ENCODE data around the gene PDE9A. TPM values are rescaled to one million over a fixed set of nuclear protein-coding genes. Genes with fewer than 3 reads are reported as not detected.
A peak's percentile ranks its signal among the peaks of the same experiment; 100 is the strongest.

PDE9A gene
- total RNA-seq, 1 donor from 2014 or later: 1.6 TPM

DNA sequence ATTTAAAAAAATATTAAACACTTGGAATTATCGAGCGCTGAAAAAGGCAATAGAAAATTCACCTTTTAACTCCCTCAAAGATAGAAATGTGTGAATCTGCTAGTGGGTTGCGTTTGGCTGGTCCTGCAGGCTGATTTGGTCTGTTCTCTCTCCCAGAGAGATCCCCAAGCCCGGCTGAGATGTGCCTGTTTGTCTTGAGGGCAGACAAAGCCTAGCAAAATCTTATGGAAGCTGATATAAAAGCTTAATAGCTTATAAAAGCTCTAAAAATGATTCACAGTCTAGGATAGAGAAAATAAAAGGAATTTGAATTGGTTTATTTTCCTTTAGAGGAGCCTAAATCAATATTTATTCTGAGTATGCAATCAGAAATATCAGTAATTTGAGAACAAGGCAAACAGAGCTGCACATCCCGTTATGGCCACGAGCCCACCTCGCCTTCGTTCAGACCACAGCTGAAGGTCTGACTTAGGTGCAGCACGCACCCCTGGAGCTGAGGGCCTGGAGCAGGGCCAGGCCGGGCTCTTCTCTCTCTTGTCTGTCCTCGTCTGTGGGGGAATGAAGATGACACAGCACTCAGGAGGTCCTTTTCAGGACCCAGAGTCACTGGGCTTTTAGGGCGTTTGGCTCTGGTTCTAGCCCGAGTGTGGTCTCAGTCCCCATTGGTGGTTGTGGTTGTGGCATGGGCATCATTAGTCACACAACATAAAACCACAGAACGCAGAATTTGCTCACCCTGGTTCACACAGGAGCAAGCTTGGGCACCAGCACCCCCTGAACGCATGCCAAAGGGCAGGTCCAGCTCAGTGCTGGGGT is 18.6 kb downstream of the PDE9A start:
- DNase-seq (ENCODE audit: low read depth): peak; percentile 57
- TF ChIP-seq, protein P1, sequence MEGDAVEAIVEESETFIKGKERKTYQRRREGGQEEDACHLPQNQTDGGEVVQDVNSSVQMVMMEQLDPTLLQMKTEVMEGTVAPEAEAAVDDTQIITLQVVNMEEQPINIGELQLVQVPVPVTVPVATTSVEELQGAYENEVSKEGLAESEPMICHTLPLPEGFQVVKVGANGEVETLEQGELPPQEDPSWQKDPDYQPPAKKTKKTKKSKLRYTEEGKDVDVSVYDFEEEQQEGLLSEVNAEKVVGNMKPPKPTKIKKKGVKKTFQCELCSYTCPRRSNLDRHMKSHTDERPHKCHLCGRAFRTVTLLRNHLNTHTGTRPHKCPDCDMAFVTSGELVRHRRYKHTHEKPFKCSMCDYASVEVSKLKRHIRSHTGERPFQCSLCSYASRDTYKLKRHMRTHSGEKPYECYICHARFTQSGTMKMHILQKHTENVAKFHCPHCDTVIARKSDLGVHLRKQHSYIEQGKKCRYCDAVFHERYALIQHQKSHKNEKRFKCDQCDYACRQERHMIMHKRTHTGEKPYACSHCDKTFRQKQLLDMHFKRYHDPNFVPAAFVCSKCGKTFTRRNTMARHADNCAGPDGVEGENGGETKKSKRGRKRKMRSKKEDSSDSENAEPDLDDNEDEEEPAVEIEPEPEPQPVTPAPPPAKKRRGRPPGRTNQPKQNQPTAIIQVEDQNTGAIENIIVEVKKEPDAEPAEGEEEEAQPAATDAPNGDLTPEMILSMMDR (IDR thresholded peaks at IDR 0.05; ENCODE audit: insufficient read depth, low read length, severe bottlenecking): no peak
- peaks cover 1% of the 10 kb centered on the region for H3K27me3 ChIP-seq (ENCODE audit: control insufficient read depth, insufficient read depth, low read length)
- no peak overlapping the region for H3K4me3 ChIP-seq (ENCODE audit: low read depth, low read length)
- no peaks in the 10 kb centered on the region for H3K36me3 ChIP-seq (ENCODE audit: control insufficient read depth, insufficient read depth, low read length)
- peak; percentile 50 for FAIRE-seq

DNA sequence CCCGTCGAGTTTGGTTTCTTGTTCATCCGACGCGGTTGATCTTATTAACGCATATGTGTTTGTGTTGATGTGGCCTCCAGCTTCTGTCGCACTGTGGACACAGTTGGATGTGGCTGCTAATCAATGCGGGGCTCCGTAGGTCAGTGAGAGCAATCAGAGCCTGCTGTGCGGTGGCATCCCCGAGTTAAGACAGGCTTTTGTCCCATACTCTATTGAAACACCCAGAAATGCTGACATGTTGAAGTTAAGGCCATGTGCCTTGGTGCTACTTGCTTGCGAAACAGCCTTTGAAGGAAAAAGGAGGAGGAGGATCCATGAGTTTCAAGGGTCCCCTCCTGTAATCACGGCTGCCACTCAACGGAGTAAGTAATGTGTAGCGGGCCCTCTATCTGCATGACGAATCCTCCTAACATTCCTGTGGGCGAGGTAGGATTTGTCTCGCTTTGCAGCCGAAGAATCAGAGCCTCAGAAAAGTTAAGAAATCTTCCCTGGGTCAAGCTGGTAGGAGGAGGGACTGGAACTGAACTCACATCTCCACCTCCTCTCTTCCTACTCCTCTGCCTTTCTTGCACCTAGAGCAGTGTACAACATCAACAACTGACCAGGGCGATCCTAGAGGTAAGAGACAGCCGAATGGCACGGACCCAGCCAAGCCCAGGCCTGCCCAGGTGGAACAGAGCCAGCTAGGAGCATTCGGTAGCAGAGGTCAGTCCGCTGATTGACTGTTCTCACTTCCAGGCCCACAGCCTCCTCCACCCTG is 19.5 kb downstream of the PDE9A start:
- peaks cover 2% of the 10 kb centered on the region for H3K27me3 ChIP-seq (ENCODE audit: control insufficient read depth, insufficient read depth, low read length)
- no peaks in the 10 kb centered on the region for H3K36me3 ChIP-seq (ENCODE audit: control insufficient read depth, insufficient read depth, low read length)
- peak; percentile 78 for DNase-seq (ENCODE audit: low read depth)
- H3K4me3 ChIP-seq (ENCODE audit: low read depth, low read length): no peak overlapping the region
- TF ChIP-seq, protein P1 (IDR thresholded peaks at IDR 0.05; ENCODE audit: insufficient read depth, low read length, severe bottlenecking): no peak
- peak; percentile 98 for FAIRE-seq

DNA sequence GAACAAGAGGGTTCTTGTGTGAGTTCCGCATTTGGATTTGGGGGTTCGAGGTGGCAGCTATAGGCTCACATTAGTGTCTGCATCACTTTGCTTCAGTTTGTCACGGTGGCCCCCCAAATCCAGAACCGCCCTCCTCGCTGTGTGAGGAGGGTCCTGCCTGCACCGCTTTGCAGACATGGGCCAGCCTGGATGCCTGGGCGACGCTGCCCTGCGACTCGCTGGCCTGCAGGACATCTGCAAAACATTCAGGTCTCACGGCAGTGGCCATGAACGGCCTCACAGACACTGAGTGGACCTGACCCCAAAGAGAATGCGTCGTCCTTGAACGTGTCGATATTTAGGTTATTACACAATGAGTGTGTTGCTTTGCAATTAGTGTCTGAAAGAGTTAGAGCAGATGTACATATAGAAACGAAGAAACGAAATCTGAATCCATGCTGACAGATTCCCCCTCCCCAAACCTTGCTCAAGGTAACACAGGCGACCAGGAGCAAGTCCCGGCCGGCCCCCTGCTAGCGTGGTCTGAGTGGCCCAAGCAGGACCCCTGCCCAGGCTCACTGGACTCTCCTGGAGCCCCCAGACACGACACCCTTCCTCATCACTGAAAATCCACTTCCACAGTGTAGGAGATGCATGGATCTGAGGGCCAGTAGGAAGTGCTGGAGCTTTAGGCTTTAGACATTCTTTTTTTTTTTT is 20.4 kb downstream of the PDE9A start:
- FAIRE-seq: no peak
- TF ChIP-seq, protein P1 (IDR thresholded peaks at IDR 0.05; ENCODE audit: insufficient read depth, low read length, severe bottlenecking): no peak

DNA sequence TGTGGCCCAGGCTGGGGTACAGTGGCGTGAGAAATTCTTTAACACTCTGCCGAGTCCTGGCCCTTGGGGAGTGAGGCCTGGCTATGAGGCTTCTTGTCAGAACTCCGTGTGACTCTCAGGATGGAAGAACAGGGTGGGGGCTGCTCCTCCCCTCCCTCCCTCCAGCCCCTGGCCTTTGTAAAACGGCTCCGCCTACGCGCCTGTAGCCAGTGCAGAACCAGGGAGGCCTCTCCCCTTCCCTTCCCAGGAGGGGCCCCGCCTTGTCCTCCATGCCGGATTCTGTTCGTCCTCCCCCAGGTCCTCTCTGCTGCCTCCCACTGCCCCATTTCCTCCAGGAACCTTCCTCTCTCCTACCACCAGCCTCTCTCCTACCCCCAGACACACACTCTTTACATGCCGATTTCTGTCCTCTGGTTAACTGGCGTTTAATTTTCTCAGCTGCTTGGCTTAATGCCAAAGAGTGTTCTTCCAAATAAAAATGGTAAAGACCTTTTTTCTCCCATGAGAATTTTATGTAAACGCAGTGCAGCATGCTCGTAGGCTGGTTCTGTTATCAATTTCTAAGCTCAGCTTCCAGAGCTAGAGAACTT is 21.0 kb downstream of the PDE9A start:
- FAIRE-seq: no peak
- peaks cover 8% of the 10 kb centered on the region for H3K27me3 ChIP-seq (ENCODE audit: control insufficient read depth, insufficient read depth, low read length)
- TF ChIP-seq, protein P1 (IDR thresholded peaks at IDR 0.05; ENCODE audit: insufficient read depth, low read length, severe bottlenecking): no peak
- no peak overlapping the region for H3K4me3 ChIP-seq (ENCODE audit: low read depth, low read length)
- no peak for DNase-seq (ENCODE audit: low read depth)
- no peaks in the 10 kb centered on the region for H3K36me3 ChIP-seq (ENCODE audit: control insufficient read depth, insufficient read depth, low read length)

More for the DNA sequence above, 20.4 kb downstream of the PDE9A start:
- no peak overlapping the region for H3K4me3 ChIP-seq (ENCODE audit: low read depth, low read length)
- no peaks in the 10 kb centered on the region for H3K36me3 ChIP-seq (ENCODE audit: control insufficient read depth, insufficient read depth, low read length)
- peaks cover 5% of the 10 kb centered on the region for H3K27me3 ChIP-seq (ENCODE audit: control insufficient read depth, insufficient read depth, low read length)
- DNase-seq (ENCODE audit: low read depth): no peak

DNA sequence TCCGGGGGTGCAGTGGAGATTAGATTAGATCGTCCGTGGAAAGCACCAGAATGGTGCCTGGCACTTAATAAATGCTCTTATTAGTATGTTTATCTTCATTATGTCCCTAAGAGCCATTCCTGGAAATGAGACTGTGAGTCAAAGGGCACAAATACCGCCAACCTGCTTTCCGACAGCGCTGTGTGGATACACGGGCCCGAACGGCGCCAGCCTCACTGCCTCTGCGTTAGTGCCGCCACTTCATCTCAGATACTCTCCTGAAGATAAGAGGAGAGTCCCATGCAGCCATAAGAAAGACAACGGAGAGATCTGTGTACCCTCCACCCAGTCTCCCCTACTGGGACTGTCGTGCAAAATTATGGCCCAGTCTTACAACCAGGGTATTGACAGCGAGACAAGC is 22.0 kb downstream of the PDE9A start:
- no peak for FAIRE-seq
- no peak overlapping the region for H3K4me3 ChIP-seq (ENCODE audit: low read depth, low read length)
- H3K36me3 ChIP-seq (ENCODE audit: control insufficient read depth, insufficient read depth, low read length): no peaks in the 10 kb centered on the region
- TF ChIP-seq, protein P1 (IDR thresholded peaks at IDR 0.05; ENCODE audit: insufficient read depth, low read length, severe bottlenecking): no peak
- DNase-seq (ENCODE audit: low read depth): no peak
- H3K27me3 ChIP-seq (ENCODE audit: control insufficient read depth, insufficient read depth, low read length): peaks cover 10% of the 10 kb centered on the region
